B cell (primary cell): Measurements from ENCODE around the gene ROR2.

Experiments used
- CTCF ChIP-seq: fragments of 200-600 bp; IDR thresholded peaks from one replicate; pipeline ENCODE4 v1.8.0; 2022; ENCODE audit warnings: antibody characterized with exemption, mild to moderate bottlenecking
- EZH2 ChIP-seq: IDR thresholded peaks from 2 replicates; pipeline ENCODE4 v1.6.1; 2012; ENCODE audit warnings: borderline replicate concordance, low read depth, mild to moderate bottlenecking, moderate library complexity, low read length; ENCODE audit not compliant: insufficient read depth, poor library complexity, severe bottlenecking

- TF ChIP-seq CTCF (no peak), EZH2 (no peak)
These were observed 44.8 kb downstream of the ROR2 start for GRCh38 chr9:91905237-91905650.
